Renal pelvis (tissue), 4 donors: Measurements from ENCODE around the gene FAM13C. TPM values are rescaled to one million over a fixed set of nuclear protein-coding genes. Genes with fewer than 3 reads are reported as not detected.

Experiments
- DNase-seq: peaks from one replicate; pipeline ENCODE4 v3.0.0-alpha.2; 2013
- polyA plus RNA-seq, 3 donors: library from polyadenylated mRNA; unstranded; fragments of 120-200 nt; gene quantifications; one replicate each; pipeline ENCODE4 v1.2.1, GENCODE V29; 2013; ENCODE audit not compliant: insufficient read length in 3 of 3

FAM13C gene
- polyA plus RNA-seq, 3 donors: 4.8 to 8.7 (median 5.8) TPM

- DNase-seq: peak; percentile 62
Observed at GRCh38 chr10:59362959-59363381, 621 bp upstream of the FAM13C start.

- no peak for DNase-seq
Observed at GRCh38 chr10:59361663-59362143, 646 bp downstream of the FAM13C start.

- DNase-seq: no peak
Observed at GRCh38 chr10:59360605-59361405, 1.5 kb downstream of the FAM13C start.

- no peak for DNase-seq
Observed at GRCh38 chr10:59358576-59358975, 3.8 kb downstream of the FAM13C start.

GRCh38 chr10:59354434-59354833, 7.9 kb downstream of the FAM13C start:
- DNase-seq: no peak

GRCh38 chr10:59350558-59350957, 11.8 kb downstream of the FAM13C start:
- no peak for DNase-seq

- no peak for DNase-seq
Observed at GRCh38 chr10:59346321-59346720, 16.0 kb downstream of the FAM13C start.

- DNase-seq: no peak
Observed at GRCh38 chr10:59342723-59343122, 19.6 kb downstream of the FAM13C start.

- no peak for DNase-seq
Observed at GRCh38 chr10:59342000-59342399, 20.3 kb downstream of the FAM13C start.

- DNase-seq: no peak
Observed at GRCh38 chr10:59340285-59340684, 22.1 kb downstream of the FAM13C start.

- no peak for DNase-seq
Observed at GRCh38 chr10:59339351-59339750, 23.0 kb downstream of the FAM13C start.

- no peak for DNase-seq
Observed at GRCh38 chr10:59337201-59337652, 25.1 kb downstream of the FAM13C start.

- peak; percentile 27 for DNase-seq
Observed at GRCh38 chr10:59336632-59337031, 25.7 kb downstream of the FAM13C start.

- DNase-seq: no peak
Observed at GRCh38 chr10:59335497-59335896, 26.9 kb downstream of the FAM13C start.

- no peak for DNase-seq
Observed at GRCh38 chr10:59333701-59334100, 28.6 kb downstream of the FAM13C start.

GRCh38 chr10:59332581-59332980, 29.8 kb downstream of the FAM13C start:
- no peak for DNase-seq

- DNase-seq: no peak
Observed at GRCh38 chr10:59331661-59332060, 30.7 kb downstream of the FAM13C start.

GRCh38 chr10:59325116-59325515, 37.2 kb downstream of the FAM13C start:
- no peak for DNase-seq

- DNase-seq: no peak
Observed at GRCh38 chr10:59324597-59324996, 37.8 kb downstream of the FAM13C start.

GRCh38 chr10:59323831-59324401, 38.4 kb downstream of the FAM13C start:
- DNase-seq: no peak

GRCh38 chr10:59323036-59323459, 39.3 kb downstream of the FAM13C start:
- peak; percentile 39 for DNase-seq

GRCh38 chr10:59322131-59322530, 40.2 kb downstream of the FAM13C start:
- DNase-seq: no peak

- DNase-seq: no peak
Observed at GRCh38 chr10:59320355-59320754, 42.0 kb downstream of the FAM13C start.
